Smooth muscle cell (in vitro differentiated cells): ENCODE data around the gene ENTREP3. TPM values are rescaled to one million over a fixed set of nuclear protein-coding genes. Genes with fewer than 3 reads are reported as not detected.
A peak's percentile ranks its signal among the peaks of the same experiment; 100 is the strongest.

Experiments
- DNase-seq: peaks from one replicate; lab custom pipeline; 2025; ENCODE audit not compliant: unreplicated experiment; lab: John Stamatoyannopoulos, UW
- H2AFZ ChIP-seq: fragments of 200-600 bp; sonication (generic); 2 replicates; pipeline ENCODE4 v1.6.0; 2016; ENCODE audit warnings: antibody characterized with exemption, low read depth, mild to moderate bottlenecking
- H3F3A ChIP-seq: fragments of 200-600 bp; sonication (generic); 2 replicates; pipeline ENCODE4 v1.6.0; 2017; ENCODE audit warnings: antibody characterized with exemption, low read depth
- H3K27ac ChIP-seq: fragments of 200-600 bp; sonication (generic); 2 replicates; pipeline ENCODE4 v1.5.1; 2016; ENCODE audit warnings: low read depth, mild to moderate bottlenecking
- H3K27me3 ChIP-seq: fragments of 200-600 bp; sonication (generic); 2 replicates; pipeline ENCODE4 v1.6.1; 2016; ENCODE audit warnings: low read depth, mild to moderate bottlenecking
- H3K36me3 ChIP-seq: fragments of 200-600 bp; sonication (generic); 2 replicates; pipeline ENCODE4 v1.5.1; 2016; ENCODE audit warnings: low read depth
- H3K4me1 ChIP-seq: fragments of 200-600 bp; sonication (generic); 2 replicates; pipeline ENCODE4 v1.5.1; 2016; ENCODE audit warnings: low read depth
- H3K4me2 ChIP-seq: fragments of 200-600 bp; sonication (generic); 2 replicates; pipeline ENCODE4 v1.6.0; 2016; ENCODE audit warnings: mild to moderate bottlenecking
- H3K4me3 ChIP-seq: fragments of 200-600 bp; sonication (generic); 2 replicates; pipeline ENCODE4 v1.5.1; 2016; ENCODE audit warnings: mild to moderate bottlenecking
- H3K79me2 ChIP-seq: fragments of 200-600 bp; sonication (generic); 2 replicates; pipeline ENCODE4 v1.6.0; 2016; ENCODE audit warnings: low read depth, mild to moderate bottlenecking
- H3K9ac ChIP-seq: fragments of 200-600 bp; sonication (generic); 2 replicates; pipeline ENCODE4 v1.6.0; 2016; ENCODE audit warnings: low read depth
- H3K9me3 ChIP-seq: fragments of 200-600 bp; sonication (generic); replicated peaks from 2 replicates; pipeline ENCODE4 v1.5.1; 2016; ENCODE audit warnings: low read depth
- H4K20me1 ChIP-seq: fragments of 200-600 bp; sonication (generic); 2 replicates; pipeline ENCODE4 v1.6.0; 2016; ENCODE audit warnings: low read depth
- WGBS: methylation state at CpG from one replicate; pipeline ENCODE4 v1.1.7; 2016; ENCODE audit warnings: low lambda C conversion rate; 5-methylcytosine and 5-hydroxymethylcytosine counted together
- polyA plus RNA-seq: library from polyadenylated mRNA; unstranded; fragments of >200 nt; fragmentation: Nextera tagmentation; extraction: Ambion mirVana; gene quantifications from 2 replicates; pipeline ENCODE4 v1.2.1, GENCODE V29; 2016
- total RNA-seq: library from RNA; depleted of rRNA; stranded (reverse); fragments of >200 nt; gene quantifications from 2 replicates; pipeline ENCODE4 v1.2.3, GENCODE V29; 2014
- TF ChIP-seq, protein P1 (sequence below): fragments of 200-600 bp; sonication (generic); IDR thresholded peaks from 2 replicates; pipeline ENCODE4 v1.5.1; 2017; ENCODE audit warnings: borderline replicate concordance, mild to moderate bottlenecking, antibody characterized with exemption; ENCODE audit not compliant: insufficient read depth, poor library complexity, severe bottlenecking

Gene ENTREP3
- total and polyA plus RNA-seq, 2 experiments from 2014 or later = 14.7 to 30.9 TPM

DNA sequence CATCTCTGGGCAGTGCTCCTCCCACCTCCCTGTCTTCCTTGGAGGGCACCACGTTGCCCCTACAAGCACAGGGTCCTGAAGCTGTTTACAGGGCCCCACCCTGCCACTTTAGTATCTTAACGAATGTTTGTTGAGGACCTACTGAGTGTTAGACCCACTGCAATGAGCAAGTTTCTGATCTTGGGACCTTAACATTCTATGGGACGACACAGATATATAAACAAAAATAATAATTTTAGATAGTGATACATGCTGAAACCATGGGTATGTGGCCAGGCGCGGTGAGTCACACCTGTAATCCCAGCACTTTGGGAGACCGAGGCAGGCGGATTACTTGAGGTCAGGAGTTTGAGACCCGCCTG is 10.1 kb downstream of the ENTREP3 start:
- no peaks in the 10 kb centered on the region for H3K36me3 ChIP-seq
- peak overlapping the region; percentile 79 for H3K27ac ChIP-seq
- H3K4me1 ChIP-seq = no peaks in the 10 kb centered on the region
- H3K9ac ChIP-seq = peak overlapping the region; percentile 4
- no peaks in the 10 kb centered on the region for H3K79me2 ChIP-seq
- peak overlapping the region; percentile 59 for H3K4me3 ChIP-seq
- H3F3A ChIP-seq = peaks cover 12% of the 10 kb centered on the region
- no peaks in the 10 kb centered on the region for H3K9me3 ChIP-seq
- WGBS = 50% methylated on average over 8 of the region's 8 CpGs
- H4K20me1 ChIP-seq = no peaks in the 10 kb centered on the region
- no peaks in the 10 kb centered on the region for H3K27me3 ChIP-seq
- TF ChIP-seq, protein P1, sequence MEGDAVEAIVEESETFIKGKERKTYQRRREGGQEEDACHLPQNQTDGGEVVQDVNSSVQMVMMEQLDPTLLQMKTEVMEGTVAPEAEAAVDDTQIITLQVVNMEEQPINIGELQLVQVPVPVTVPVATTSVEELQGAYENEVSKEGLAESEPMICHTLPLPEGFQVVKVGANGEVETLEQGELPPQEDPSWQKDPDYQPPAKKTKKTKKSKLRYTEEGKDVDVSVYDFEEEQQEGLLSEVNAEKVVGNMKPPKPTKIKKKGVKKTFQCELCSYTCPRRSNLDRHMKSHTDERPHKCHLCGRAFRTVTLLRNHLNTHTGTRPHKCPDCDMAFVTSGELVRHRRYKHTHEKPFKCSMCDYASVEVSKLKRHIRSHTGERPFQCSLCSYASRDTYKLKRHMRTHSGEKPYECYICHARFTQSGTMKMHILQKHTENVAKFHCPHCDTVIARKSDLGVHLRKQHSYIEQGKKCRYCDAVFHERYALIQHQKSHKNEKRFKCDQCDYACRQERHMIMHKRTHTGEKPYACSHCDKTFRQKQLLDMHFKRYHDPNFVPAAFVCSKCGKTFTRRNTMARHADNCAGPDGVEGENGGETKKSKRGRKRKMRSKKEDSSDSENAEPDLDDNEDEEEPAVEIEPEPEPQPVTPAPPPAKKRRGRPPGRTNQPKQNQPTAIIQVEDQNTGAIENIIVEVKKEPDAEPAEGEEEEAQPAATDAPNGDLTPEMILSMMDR = no peak
- no peak for DNase-seq
- H2AFZ ChIP-seq = peak overlapping the region; percentile 82
- peak overlapping the region; percentile 82 for H3K4me2 ChIP-seq

DNA sequence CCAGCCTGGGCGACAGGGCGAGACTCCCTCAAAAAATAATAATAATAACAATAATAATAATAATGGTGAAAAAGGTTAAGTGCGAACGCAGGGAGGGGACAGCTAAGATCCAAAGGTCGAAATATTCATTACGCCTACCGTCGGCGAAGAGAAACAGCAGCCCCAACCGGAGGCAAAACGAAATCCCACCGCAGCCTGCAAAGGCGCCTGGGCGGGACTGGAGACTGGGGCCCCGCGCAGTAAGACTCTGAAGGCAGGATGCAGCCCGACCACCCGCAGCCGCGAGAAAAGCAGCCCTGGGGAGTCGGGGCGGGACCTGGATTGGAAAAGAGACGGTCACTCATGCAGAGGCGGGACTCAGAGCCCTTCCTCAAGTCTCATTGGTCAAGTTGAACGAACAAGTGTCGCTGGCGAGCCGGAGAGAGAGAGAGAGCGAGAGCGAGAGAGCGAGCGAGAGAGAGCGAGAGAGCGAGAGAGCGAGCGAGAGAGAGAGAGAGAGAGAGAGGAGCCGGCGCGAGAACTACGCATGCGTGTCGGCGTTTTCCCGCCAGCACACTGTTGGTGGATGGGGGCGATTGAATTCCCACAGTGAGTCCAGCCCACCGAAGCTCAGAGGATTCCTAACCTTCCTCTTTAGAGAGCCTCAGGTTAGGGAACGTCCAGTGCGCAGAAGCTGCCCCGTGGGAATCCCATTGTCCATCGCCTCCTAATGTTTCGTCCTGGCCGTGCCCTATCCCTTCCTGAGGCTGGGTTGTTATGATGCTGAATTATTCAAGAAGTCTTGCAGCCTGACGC is 10.7 kb downstream of the ENTREP3 start:
- H3K36me3 ChIP-seq = no peaks in the 10 kb centered on the region
- peak overlapping the region; percentile 59 for H3K4me3 ChIP-seq
- no peaks in the 10 kb centered on the region for H3K27me3 ChIP-seq
- peak; percentile 88 for DNase-seq
- H3K9ac ChIP-seq = peak overlapping the region; percentile 20
- H3F3A ChIP-seq = peaks cover 12% of the 10 kb centered on the region
- H4K20me1 ChIP-seq = no peaks in the 10 kb centered on the region
- WGBS = under 1% methylated on average over 52 of the region's 53 CpGs
- H3K79me2 ChIP-seq = no peaks in the 10 kb centered on the region
- no peaks in the 10 kb centered on the region for H3K9me3 ChIP-seq
- H3K4me2 ChIP-seq = peak overlapping the region; percentile 87
- peak overlapping the region; percentile 82 for H2AFZ ChIP-seq
- peak overlapping the region; percentile 79 for H3K27ac ChIP-seq
- TF ChIP-seq, protein P1 = peak; percentile 38
- no peaks in the 10 kb centered on the region for H3K4me1 ChIP-seq

DNA sequence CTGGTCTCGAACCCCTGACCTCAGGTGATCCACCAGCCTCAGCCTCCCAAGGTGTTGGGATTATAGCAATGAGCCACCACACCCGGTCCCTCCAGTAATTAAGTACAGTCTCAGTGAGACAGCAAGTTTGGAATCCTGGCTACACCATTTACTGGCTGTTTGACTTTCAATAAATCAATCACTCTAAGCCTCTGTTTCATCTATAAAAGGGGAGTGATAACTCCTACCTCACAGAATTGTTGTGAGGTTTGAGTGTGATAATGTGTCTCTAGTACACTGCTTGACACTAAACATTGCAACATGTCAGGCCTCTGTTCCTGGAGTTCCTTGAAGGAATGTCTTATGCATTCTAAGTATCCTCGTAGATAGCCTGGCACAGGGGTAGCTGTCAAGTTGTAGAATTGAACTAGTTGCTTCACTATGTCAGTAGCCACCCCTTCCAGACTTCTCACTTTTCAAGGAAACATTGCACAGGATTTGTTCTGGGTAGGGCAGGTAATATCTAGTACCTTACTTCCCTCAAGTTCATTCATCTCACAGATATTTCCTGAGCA is 12.4 kb downstream of the ENTREP3 start:
- Histone ChIP-seq H3K27ac (no peak overlapping the region), H2AFZ (no peak overlapping the region)
- 39% methylated on average over 3 of the region's 3 CpGs for WGBS

More for the DNA sequence above, 12.4 kb downstream of the ENTREP3 start:
- Histone ChIP-seq H3F3A (peaks cover 12% of the 10 kb centered on the region), H3K36me3 (no peaks in the 10 kb centered on the region), H3K4me1 (no peaks in the 10 kb centered on the region), H3K79me2 (no peaks in the 10 kb centered on the region), H3K27me3 (no peaks in the 10 kb centered on the region), H4K20me1 (no peaks in the 10 kb centered on the region), H3K9me3 (no peaks in the 10 kb centered on the region), H3K4me2 (peak overlapping the region; percentile 87), H3K9ac (no peak overlapping the region), H3K4me3 (peak overlapping the region; percentile 59)
- TF ChIP-seq, protein P1 = no peak
- no peak for DNase-seq
